PFSK-1 (cell line): Measurements from ENCODE around the gene DCAF8.

ENCODE experiments used
- FOXP2 ChIP-seq: optimal IDR thresholded peaks from 2 replicates; pipeline ENCODE3; 2011; ENCODE audit warnings: borderline replicate concordance, control low read depth, inconsistent platforms; ENCODE audit not compliant: insufficient read depth; ENCODE audit errors: extremely low read length, extremely low read depth
- POLR2AphosphoS5 ChIP-seq: IDR thresholded peaks from 2 replicates; pipeline ENCODE4 v1.6.1; 2012; ENCODE audit warnings: low read depth, mild to moderate bottlenecking, control low read depth, low read length, moderate library complexity
- SIN3A ChIP-seq: IDR thresholded peaks from 2 replicates; pipeline ENCODE4 v1.6.1; 2012; ENCODE audit warnings: mild to moderate bottlenecking, low read length, moderate library complexity, borderline replicate concordance; ENCODE audit not compliant: insufficient read depth
- TAF1 ChIP-seq: IDR thresholded peaks from 2 replicates; pipeline ENCODE4 v1.6.1; 2012; ENCODE audit warnings: low read length, control low read depth, borderline replicate concordance; ENCODE audit not compliant: insufficient read depth
- TF ChIP-seq, protein P1 (sequence below), 2 experiments: IDR thresholded peaks; 2 replicates each; pipeline versions ENCODE4 v1.6.1 to v1.8.0; 2011 to 2012; ENCODE audit warnings: low read depth in 2 of 2, low read length in 2 of 2, control low read depth in 1 of 2, inconsistent platforms in 1 of 2, mild to moderate bottlenecking in 1 of 2, moderate library complexity in 1 of 2; ENCODE audit not compliant: insufficient read depth in 1 of 2

The DCAF8 gene

DNA sequence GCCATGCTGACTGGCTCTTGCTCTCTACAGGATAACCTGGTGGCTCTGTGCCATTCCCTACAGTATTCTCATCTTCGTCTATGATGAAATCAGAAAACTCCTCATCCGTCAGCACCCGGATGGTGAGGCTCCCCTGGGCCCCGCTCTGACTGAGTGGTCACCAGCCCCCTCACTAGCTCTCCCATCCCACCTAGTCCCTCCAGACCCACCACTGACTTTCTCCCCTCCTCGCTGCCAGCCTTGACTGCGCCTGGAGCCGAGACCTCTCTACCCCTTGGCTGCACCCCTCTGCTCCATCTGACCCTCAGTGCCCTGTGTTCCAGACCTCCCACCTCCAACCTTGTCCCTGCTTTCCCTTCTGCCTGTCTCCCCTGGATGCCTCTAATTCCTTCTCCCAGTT is 76.1 kb downstream of the DCAF8 start:
- TF ChIP-seq FOXP2: no peak
- TF ChIP-seq SIN3A: no peak
- no peak for TF ChIP-seq TAF1
- no peak for TF ChIP-seq POLR2AphosphoS5
- TF ChIP-seq, protein P1, sequence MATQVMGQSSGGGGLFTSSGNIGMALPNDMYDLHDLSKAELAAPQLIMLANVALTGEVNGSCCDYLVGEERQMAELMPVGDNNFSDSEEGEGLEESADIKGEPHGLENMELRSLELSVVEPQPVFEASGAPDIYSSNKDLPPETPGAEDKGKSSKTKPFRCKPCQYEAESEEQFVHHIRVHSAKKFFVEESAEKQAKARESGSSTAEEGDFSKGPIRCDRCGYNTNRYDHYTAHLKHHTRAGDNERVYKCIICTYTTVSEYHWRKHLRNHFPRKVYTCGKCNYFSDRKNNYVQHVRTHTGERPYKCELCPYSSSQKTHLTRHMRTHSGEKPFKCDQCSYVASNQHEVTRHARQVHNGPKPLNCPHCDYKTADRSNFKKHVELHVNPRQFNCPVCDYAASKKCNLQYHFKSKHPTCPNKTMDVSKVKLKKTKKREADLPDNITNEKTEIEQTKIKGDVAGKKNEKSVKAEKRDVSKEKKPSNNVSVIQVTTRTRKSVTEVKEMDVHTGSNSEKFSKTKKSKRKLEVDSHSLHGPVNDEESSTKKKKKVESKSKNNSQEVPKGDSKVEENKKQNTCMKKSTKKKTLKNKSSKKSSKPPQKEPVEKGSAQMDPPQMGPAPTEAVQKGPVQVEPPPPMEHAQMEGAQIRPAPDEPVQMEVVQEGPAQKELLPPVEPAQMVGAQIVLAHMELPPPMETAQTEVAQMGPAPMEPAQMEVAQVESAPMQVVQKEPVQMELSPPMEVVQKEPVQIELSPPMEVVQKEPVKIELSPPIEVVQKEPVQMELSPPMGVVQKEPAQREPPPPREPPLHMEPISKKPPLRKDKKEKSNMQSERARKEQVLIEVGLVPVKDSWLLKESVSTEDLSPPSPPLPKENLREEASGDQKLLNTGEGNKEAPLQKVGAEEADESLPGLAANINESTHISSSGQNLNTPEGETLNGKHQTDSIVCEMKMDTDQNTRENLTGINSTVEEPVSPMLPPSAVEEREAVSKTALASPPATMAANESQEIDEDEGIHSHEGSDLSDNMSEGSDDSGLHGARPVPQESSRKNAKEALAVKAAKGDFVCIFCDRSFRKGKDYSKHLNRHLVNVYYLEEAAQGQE (IDR thresholded peaks at IDR 0.05; ENCODE audit: insufficient read depth in 1 of 2, low read depth in 2 of 2, low read length in 2 of 2): no peak

DNA sequence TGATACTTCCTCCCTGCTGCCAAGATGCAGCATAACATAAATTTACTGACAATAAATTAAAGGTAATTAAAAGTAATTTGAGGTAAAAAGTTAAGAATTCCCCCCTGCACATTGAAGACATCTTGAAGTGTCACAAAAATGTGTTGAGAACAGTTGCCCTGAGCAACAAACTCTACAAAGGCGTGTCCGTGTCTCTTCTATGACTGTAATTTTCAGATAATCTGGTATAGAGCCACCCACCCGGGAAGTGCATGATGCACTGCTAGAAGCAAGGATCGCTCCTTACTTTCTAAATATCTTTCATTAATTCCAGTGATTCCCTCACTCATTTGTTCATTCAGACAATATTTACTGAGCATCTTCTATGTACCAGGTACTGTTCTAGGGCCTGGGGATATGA is 83.0 kb downstream of the DCAF8 start:
- TF ChIP-seq TAF1: no peak
- TF ChIP-seq, protein P1 (IDR thresholded peaks at IDR 0.05; ENCODE audit: insufficient read depth in 1 of 2, low read depth in 2 of 2, low read length in 2 of 2): no peak
- TF ChIP-seq SIN3A: no peak
- no peak for TF ChIP-seq POLR2AphosphoS5
- TF ChIP-seq FOXP2: no peak

DNA sequence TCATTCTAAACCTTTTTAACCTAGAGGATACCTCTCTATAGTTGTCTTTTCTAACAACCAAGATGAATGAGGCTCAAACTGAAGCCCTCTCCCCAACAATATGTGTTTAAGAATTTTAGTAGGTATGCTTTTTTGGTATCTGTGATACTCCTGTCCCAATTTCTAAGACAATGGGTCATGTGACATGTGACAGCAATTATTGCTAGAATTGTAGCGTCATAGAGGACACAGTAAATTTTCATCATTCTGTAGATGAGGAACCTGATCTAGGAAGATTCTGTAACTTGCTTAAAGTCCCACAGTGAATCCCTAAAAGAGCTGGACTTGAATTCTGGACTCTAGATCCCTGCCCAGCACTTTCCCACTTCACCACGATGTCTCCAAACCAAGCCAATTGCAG is 83.6 kb downstream of the DCAF8 start:
- TF ChIP-seq, protein P1 (IDR thresholded peaks at IDR 0.05; ENCODE audit: insufficient read depth in 1 of 2, low read depth in 2 of 2, low read length in 2 of 2): no peak
- no peak for TF ChIP-seq SIN3A
- no peak for TF ChIP-seq TAF1
- no peak for TF ChIP-seq POLR2AphosphoS5
- TF ChIP-seq FOXP2: no peak

DNA sequence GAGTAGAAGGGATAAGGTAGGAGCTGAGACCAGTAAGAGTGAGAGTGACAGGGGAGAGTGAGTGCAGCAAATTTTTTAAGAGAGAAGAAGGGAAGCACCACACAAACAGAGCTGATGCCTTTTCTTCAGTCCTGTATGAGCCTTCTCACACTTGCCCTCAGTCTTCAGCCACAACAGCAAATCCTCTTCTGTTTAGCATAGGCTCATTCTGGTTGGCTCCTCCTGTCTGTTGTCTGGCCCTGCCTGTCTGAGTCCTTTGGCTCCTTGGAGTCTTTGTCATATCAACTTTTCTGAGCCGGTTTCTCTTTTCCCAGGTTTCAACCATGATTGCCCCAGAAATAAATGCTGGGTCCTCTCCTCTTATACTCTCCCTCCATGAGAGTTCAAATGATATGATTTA is 84.7 kb downstream of the DCAF8 start:
- TF ChIP-seq TAF1: no peak
- TF ChIP-seq SIN3A: no peak
- no peak for TF ChIP-seq FOXP2
- no peak for TF ChIP-seq POLR2AphosphoS5
- TF ChIP-seq, protein P1 (IDR thresholded peaks at IDR 0.05; ENCODE audit: insufficient read depth in 1 of 2, low read depth in 2 of 2, low read length in 2 of 2): no peak

DNA sequence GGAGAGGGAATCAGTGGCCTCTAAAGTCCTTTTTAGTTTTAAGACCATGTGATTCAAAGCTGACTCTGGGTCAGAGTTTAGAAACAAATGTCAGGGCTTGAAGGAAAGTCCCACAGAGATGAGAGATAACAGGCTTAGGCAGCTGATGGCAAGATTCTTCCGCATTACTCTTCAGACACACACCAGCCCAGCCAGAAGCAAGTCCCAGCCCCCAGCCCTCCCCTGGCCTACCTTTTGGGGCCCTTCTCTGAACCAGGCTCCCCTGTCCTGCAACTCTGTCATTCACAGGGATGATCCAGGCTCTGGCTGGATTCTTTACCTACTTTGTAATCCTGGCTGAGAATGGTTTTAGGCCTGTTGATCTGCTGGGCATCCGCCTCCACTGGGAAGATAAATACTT is 85.1 kb downstream of the DCAF8 start:
- no peak for TF ChIP-seq SIN3A
- TF ChIP-seq TAF1: no peak
- TF ChIP-seq FOXP2: no peak
- no peak for TF ChIP-seq POLR2AphosphoS5
- TF ChIP-seq, protein P1 (IDR thresholded peaks at IDR 0.05; ENCODE audit: insufficient read depth in 1 of 2, low read depth in 2 of 2, low read length in 2 of 2): no peak
